GM19351 (cell line): Measurements from ENCODE around the gene TCF20.
A peak's percentile ranks its signal among the peaks of the same experiment; 100 is the strongest.

Source experiments
- ATAC-seq: cut with Tn5 transposase; IDR thresholded peaks from one replicate; pipeline ENCODE4 v1.9.1; 2021; ENCODE audit warnings: mild to moderate bottlenecking, moderate library complexity; ENCODE audit not compliant: unreplicated experiment

TCF20 gene

DNA sequence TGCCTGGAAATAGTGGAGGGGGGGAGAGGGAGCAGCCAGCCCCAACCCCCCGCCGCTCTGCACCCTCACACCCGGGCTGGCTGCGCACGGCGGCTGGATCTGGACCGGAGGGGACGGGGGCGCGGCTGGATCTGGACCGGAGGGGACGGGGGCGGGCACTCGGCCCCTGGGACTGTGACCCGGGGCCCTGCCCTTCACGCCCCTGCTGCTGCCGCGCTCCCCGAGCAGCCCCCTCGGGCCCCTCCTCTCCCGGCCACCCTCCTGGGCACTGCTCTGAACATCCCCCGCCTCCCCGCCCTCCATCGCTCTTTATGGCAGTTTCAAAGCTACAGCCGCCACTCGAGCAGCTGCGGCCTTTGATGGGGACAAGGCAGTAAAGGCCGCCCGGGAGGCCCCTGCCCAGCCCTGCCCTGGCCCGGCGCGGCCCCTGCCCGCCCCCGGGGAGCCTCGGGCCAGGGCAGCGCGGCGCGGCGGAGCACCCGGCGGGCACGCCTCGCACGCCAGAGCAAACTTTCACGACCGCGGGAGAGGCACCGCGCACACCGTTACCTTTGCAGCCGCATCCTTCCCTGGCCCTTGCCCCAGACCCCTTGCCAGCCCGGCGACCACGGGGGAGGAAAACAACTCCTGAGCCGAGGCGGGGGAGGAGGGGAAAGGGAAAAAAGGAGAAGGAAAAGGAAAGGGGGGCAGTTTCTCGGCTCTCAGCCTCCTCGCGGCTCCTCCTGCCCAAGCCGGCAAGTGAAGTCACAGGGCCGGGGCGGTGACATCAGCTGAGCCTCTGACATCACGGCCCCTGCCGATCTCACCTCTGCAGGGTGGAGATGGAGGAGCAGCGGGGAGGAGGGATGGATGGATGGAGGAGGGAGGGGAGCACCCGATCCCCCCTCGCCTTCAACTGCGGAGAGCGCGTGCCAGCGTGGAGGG, 13.1 kb upstream of the TCF20 start:
- ATAC-seq, result no peak

- no peak for ATAC-seq
These were observed 12.5 kb upstream of the TCF20 start for GRCh38 chr22:42282943-42283277.

DNA sequence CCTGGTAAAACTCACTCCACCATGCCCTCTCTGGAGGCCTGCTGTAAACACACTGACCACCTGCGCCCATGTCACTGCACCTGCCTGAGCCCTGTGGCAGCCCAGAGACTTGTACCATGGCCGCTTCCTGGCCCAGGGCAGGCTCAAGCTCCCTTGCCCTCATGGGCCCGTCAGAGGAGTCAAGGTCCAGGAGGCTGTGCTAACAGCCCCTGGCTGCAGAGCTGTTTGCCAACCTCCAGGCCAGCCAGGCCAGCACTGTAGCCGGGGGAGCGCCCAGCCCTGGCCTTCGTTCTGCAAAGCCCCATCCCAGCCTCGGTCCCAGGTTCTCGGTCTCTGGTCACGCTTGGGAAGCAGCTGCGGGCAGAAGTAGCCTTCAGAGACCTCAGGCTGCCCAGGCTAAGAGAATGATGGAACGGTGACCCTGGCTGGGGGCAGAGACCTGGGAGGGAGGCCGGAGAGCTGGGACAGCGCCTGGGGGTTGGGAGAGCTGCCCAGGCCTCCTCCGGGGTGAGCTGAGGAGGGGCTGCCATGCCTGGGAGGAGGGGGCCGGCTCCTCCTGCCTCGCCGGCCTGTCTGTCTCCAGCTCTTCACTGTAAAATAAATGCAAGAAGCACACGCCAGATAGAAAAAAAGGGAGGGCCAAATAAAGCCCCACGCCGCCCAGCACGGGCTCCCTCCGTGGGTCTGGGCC, 11.9 kb upstream of the TCF20 start:
- no peak for ATAC-seq

DNA sequence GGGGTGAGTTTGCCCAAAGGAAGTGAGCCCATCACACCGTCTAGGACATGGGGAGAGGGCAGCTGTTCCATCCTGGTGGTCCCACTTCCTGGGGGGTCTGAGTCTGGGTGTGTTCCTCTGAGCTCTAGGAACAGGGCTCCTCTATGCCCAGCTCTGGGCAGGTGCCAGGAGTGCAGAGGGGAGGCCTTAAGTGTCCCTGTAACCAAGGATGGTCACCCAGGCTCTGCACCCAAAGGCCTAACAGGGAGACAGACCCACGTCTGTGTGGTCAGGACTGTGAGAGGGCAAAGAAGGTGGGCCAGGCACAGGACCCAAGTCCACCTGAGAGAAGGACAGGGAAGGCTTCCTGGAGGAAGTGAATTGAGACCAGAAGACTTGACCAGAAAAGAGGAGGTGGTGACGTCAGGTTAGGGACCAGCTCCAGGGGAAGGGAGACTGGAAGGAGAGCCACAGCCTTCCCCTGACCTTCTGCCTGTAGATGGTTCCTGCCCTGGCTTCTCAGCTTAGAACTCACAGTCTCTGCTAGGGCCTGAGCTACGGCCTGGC, 11.3 kb upstream of the TCF20 start:
- ATAC-seq, result no peak

DNA sequence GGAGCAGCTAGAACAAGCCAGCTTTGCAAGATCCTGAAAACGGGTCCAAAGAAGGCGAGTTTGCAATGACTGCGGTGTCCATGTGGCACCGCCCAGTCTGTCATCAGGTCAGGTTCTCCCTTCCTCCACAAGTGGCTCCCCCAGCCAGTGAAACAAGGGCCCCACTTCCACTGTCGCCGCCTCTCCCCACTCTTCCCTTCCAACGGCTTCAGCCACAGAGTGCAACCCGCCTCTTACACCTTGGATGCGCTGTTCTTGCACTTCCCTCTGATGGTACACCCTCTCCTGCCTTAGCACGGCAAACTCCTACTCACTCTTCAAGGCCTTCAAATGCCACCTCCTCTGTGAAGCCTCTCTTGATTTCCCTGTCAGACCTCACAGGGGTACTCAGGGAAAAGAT, 10.8 kb upstream of the TCF20 start:
- ATAC-seq, result no peak

DNA sequence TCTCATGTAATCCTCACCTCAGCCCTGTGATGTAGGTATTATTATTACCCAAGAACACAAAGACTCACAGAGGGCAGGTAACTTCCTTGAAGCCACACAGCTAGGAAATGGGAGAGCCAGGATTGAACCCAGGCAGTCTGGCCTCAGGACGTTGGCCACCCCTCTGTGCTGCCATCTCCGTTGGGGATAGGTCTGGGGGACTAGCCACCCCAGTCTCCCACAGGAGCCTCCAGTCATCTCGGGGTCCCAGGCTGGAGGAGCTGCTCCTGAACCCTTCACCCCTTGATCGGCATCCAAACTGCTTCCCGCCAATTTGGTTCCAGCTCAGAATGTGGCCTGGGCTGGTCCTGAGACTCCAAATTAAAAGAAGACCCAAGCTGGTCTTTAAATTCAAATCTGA, 10.4 kb upstream of the TCF20 start:
- ATAC-seq, result no peak

- no peak for ATAC-seq
These were observed 9.7 kb upstream of the TCF20 start for GRCh38 chr22:42280140-42280539.

DNA sequence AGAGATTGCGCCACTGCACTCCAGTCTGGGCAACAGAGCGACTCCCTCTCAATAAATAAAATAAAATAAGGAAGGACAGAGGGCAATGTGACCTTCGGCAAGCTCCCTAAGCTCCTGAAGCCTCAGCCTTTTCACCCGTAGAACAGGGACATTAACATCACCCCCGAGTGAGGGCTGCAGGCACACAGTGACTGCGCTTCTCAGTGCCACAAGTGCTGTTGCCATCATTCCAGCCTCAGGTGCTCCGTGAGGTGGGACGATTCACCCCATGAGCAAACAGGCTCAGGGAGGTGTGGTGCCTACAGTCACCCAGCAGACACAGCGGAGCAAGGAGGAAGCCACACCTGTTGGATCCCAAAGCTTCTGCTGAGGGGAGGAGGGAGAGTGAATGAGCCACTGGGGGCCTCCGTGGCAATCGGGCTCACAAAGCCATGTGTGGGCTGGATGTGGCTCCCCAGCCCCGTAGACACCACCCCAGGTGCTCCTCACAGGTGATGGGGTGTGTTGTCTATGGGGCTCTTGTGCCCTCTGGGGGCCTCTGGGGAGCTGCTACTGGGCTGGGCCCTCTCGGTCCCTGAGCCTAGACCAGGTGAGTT, 9.1 kb upstream of the TCF20 start:
- no peak for ATAC-seq

DNA sequence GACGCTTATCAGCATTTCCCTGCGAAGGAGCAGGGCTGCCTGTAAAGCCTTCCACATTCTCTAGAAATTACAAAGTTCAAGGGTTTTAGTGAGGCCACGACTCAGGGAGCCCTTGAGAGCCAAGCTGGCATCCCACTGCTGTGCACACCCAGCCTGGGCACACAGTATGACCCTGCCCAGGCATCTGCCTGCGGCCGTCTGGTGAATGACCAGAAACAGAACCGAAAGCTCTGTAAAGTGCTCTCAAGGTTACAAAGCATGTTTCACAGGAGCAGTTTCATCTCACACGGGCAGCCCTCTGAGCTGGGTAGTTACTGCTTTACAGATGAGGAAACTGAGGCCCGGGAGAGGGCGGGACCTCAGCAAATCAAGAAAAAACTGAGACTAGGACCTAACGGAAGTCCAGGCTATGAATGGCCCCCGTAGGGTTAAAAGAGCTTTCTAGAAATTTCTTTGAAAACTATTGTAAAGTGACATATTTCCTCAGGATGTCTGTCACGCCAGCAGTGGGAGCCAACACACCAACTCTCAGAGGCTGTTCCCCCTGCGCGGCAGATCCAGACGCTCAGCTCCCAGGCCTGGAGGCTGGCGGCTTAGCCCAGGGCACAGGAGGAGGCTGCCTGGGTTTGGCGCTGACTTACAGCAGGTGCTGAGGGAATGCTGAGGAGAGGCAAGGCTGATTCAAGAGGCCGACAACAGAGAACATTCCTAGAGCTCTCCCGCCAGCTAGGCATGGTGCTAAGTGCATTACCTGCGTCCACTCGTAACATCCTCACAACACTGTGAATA, 7.7 kb upstream of the TCF20 start:
- ATAC-seq, result no peak

- no peak for ATAC-seq
These were observed 6.8 kb upstream of the TCF20 start for GRCh38 chr22:42277232-42277753.

DNA sequence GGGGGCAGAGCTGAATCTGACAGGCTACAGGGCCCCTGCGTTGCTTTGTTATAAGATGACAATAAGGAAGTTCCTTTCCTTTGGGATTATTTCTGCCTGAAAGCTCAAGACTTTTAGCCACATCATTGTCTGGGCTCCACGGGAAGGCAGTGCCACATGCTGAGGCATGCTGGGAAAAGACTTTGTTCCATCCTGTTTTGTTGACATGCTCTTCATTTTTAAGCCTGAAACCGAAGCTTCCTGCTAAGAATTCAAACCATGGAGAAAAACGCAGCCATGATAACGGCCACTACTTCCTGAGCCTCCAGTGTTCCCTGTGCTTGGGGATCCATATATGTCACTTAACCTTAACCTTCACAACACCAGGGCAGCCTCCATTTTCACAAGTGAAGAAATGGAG, 5.5 kb upstream of the TCF20 start:
- ATAC-seq, result no peak

GRCh38 chr22:42275176-42275575, 4.7 kb upstream of the TCF20 start:
- ATAC-seq, result no peak

DNA sequence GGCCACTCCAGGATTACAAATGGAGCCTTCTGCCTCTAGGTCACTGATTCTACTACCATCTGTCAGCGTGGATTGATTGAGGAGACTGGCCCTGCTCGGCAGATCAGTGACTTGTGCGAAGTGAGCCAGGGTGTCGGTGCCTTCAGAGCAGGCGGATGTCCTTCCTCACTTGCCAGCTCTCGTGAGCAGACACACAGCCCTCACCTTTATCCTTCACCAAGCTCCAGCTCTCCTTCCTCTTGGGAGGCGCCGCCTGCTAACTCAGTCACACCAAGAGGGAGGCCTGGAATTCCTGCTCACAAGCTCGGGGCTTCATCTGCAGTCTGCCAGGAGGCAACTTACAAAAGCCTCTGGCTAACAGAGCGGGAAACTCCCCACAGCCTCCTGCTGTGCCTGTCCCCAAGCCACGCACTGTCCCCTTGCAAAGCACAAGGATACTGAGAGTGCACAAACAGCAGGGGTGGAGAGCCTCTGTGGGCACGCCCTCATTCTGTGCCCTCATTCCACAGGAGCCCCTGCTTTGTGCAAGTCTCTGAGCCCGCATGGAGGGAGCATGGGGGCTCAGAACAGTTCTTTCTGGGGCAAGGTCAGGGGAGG, 3.5 kb upstream of the TCF20 start:
- no peak for ATAC-seq

GRCh38 chr22:42272431-42272999, 2.1 kb upstream of the TCF20 start:
- no peak for ATAC-seq

DNA sequence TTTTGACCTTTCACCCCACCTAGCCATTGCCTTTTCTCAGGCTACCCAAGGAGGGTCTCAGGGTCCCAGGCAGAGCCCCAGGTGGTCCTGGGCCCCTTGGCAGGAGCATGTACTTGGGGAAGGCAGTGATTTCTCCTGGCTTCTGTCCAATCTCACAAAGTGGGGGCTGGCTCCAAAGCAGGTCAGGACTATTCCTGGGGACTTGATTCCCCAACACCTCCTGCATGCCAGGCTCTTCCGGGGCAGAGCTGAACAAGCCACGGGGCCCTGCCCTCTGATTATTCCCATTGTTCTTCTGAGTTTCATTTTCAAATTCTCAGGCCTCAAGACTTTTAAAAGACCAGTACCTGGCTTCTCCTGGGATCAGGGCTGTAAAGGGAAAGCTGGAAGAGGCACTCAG, 1.5 kb upstream of the TCF20 start:
- no peak for ATAC-seq

- ATAC-seq, result no peak
These were observed 849 bp upstream of the TCF20 start for GRCh38 chr22:42271191-42271813.

GRCh38 chr22:42270176-42270509, 310 bp downstream of the TCF20 start:
- peak; percentile 47 for ATAC-seq

GRCh38 chr22:42269432-42270175, 849 bp downstream of the TCF20 start:
- ATAC-seq, result peak; percentile 57

GRCh38 chr22:42268852-42269410, 1.5 kb downstream of the TCF20 start:
- ATAC-seq, result no peak
